ENCODE results near the gene GPR21. TPM values are rescaled to one million over a fixed set of nuclear protein-coding genes. Genes with fewer than 3 reads are reported as not detected.

The GPR21 gene
- total and polyA plus RNA-seq, 11 donors = 0.19 to 1.6 (median 0.32) TPM; not detected in 5

DNA sequence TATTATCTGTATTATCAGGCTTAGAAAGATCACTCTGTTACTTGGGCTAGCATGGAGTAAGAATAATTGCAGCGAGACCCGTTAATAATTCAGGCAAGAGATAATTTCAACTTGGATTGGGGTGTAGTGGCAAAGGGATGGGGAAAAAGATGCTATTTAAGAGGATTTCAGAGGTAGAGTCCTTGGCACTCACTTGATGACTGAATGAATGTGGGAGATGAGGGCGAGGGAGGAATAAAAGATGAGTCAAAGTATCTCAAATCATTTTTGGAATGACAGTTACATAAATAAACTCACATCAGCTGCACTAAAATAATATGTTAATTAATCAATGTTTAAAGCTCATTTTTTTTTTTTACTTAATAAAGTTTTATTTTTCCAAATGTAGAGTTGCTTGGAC is 4.5 kb upstream of the GPR21 start:
- no peaks in the 10 kb centered on the region for H3K27me3 ChIP-seq
- intact Hi-C loops (cut with DNase I) = no loop called here
- 96 to 99% (median 98%) methylated on average over 3 of the region's 3 CpGs for WGBS, 4 donors
- ATAC-seq (no peak), DNase-seq (no peak)
- H3K4me3 ChIP-seq = no peak overlapping the region
- TF ChIP-seq POLR2A (IDR thresholded peaks at IDR 0.05) = no peak
- TF ChIP-seq, protein P1, sequence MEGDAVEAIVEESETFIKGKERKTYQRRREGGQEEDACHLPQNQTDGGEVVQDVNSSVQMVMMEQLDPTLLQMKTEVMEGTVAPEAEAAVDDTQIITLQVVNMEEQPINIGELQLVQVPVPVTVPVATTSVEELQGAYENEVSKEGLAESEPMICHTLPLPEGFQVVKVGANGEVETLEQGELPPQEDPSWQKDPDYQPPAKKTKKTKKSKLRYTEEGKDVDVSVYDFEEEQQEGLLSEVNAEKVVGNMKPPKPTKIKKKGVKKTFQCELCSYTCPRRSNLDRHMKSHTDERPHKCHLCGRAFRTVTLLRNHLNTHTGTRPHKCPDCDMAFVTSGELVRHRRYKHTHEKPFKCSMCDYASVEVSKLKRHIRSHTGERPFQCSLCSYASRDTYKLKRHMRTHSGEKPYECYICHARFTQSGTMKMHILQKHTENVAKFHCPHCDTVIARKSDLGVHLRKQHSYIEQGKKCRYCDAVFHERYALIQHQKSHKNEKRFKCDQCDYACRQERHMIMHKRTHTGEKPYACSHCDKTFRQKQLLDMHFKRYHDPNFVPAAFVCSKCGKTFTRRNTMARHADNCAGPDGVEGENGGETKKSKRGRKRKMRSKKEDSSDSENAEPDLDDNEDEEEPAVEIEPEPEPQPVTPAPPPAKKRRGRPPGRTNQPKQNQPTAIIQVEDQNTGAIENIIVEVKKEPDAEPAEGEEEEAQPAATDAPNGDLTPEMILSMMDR (IDR thresholded peaks at IDR 0.05) = no peak
- H3K27ac ChIP-seq = no peak overlapping the region
- H3K36me3 ChIP-seq = peaks cover 0 to 58% (median 29%) of the 10 kb centered on the region in 9 donors
- H3K9me3 ChIP-seq = no peaks in the 10 kb centered on the region
- H3K4me1 ChIP-seq = peaks cover 0 to 4% (median 0%) of the 10 kb centered on the region in 12 donors

DNA sequence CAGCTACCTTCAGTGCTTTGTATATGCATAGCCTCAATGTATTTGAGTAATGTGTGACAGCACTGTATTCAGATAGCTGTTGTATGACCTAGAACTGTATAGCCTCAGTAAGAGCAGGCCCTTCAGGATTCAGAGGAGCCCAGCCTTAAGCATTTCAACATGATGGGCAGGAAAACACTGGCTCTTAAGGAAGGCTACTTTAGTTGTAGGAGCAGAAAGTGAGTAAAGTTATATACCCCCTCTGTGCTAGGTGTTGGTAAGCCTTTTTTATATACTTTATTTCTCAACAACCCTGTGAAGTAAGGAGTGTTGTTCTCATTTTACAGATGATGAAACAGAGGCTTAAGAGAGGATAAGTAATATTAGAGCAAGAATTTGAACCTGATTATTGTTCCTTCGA is 1.5 kb upstream of the GPR21 start:
- ATAC-seq = no peak
- Histone ChIP-seq H3K4me3 (no peak overlapping the region), H3K27me3 (no peaks in the 10 kb centered on the region), H3K36me3 (peaks cover 0 to 47% (median 24%) of the 10 kb centered on the region in 9 donors), H3K4me1 (peaks cover 0 to 14% (median 3%) of the 10 kb centered on the region in 12 donors), H3K9me3 (no peaks in the 10 kb centered on the region), H3K27ac (no peak overlapping the region)
- no peak for TF ChIP-seq POLR2A (IDR thresholded peaks at IDR 0.05)
- TF ChIP-seq, protein P1 (IDR thresholded peaks at IDR 0.05) = no peak
- intact Hi-C loops (cut with DNase I) = no loop called here
- 94 to 96% (median 95%) methylated on average over 1 of the region's 1 CpG for WGBS, 4 donors
- no peak for DNase-seq

DNA sequence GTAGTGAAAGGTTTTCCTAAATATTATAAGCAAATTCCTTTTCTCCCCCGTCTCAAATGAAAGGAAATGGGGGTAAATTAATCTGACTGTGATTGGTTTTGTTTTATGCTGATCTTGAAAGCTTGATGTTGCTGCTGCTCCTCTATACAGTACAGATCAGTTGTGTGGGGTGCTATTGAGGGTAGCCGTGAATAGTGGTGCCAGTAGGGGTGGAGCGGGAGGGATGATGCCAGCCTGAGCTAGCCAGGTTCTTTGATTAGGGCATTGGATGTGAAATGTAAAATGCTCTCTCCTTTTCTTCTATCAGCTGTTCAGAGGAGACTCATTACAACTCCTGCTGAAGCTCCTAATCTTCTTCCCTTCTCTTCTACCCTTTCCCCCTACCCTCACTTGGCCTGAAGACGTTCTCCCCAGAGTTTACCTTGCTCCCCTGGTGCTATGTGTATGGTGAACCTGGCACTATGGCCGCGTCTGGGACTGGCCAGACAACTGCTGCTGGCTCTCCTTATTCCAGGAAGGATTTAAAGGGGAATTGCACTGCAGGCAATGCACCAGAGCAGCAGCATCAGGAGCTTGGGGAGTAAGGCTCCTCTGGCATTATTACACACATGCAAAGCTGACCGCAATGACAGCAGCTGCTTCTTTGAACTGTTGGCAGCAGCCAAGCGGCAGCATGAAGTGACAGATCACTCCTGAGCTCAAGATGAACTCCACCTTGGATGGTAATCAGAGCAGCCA is 566 bp downstream of the GPR21 start:
- Histone ChIP-seq H3K36me3 (peaks cover 0 to 33% (median 11%) of the 10 kb centered on the region in 9 donors), H3K27ac (peak overlapping the region in 4 of 12 donors; percentile 13 to 49 (median 22)), H3K9me3 (no peaks in the 10 kb centered on the region), H3K4me1 (peaks cover 0 to 25% (median 7%) of the 10 kb centered on the region in 12 donors), H3K4me3 (peak overlapping the region in 10 of 12 donors; percentile 15 to 49 (median 36)), H3K27me3 (no peaks in the 10 kb centered on the region)
- TF ChIP-seq, protein P1 (IDR thresholded peaks at IDR 0.05) = no peak
- TF ChIP-seq POLR2A (IDR thresholded peaks at IDR 0.05) = no peak
- ATAC-seq = peak in 3 of 4 donors; percentile 29 to 52 (median 38)
- intact Hi-C loops (cut with DNase I) = no loop called here
- WGBS, 4 donors = 66 to 71% (median 69%) methylated on average over 8 of the region's 8 CpGs
- no peak for DNase-seq

DNA sequence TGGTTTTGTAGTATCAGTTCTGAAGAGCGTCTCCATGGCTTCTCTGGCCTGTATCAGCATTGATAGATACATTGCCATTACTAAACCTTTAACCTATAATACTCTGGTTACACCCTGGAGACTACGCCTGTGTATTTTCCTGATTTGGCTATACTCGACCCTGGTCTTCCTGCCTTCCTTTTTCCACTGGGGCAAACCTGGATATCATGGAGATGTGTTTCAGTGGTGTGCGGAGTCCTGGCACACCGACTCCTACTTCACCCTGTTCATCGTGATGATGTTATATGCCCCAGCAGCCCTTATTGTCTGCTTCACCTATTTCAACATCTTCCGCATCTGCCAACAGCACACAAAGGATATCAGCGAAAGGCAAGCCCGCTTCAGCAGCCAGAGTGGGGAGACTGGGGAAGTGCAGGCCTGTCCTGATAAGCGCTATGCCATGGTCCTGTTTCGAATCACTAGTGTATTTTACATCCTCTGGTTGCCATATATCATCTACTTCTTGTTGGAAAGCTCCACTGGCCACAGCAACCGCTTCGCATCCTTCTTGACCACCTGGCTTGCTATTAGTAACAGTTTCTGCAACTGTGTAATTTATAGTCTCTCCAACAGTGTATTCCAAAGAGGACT is 1.5 kb downstream of the GPR21 start:
- Histone ChIP-seq H3K27ac (peak overlapping the region in 5 of 12 donors; percentile 6 to 49 (median 26)), H3K4me3 (peak overlapping the region in 9 of 12 donors; percentile 18 to 49 (median 38)), H3K4me1 (peaks cover 0 to 35% (median 15%) of the 10 kb centered on the region in 12 donors), H3K9me3 (no peaks in the 10 kb centered on the region), H3K36me3 (peaks cover 0 to 23% (median 3%) of the 10 kb centered on the region in 9 donors), H3K27me3 (no peaks in the 10 kb centered on the region)
- no peak for TF ChIP-seq POLR2A (IDR thresholded peaks at IDR 0.05)
- TF ChIP-seq, protein P1 (IDR thresholded peaks at IDR 0.05) = no peak
- WGBS, 4 donors = 78 to 85% (median 81%) methylated on average over 13 of the region's 13 CpGs
- peak in 2 of 4 donors; percentile 30 to 38 for ATAC-seq
- DNase-seq = no peak
- intact Hi-C loops (cut with DNase I) = no loop called here

Data from heart left ventricle (tissue), 16 donors.